Activated B cell treated with CpG ODN at 0.5 μM for 24 hours (primary cell): ENCODE results near the gene ASB5. TPM values are rescaled to one million over a fixed set of nuclear protein-coding genes. Genes with fewer than 3 reads are reported as not detected.
"Not testable (repeated sequence)": the region's sequence is repeated elsewhere in the genome, so short reads cannot be mapped to it uniquely, and the experiment has no call there.

Experiments
- ATAC-seq: fragments of 200-7000 bp; cut with Tn5 transposase; one replicate; pipeline ENCODE4 v1.10.0; 2021; ENCODE audit warnings: low read depth, mild to moderate bottlenecking, moderate library complexity
- CTCF ChIA-PET: fragments of 350-600 bp; sonication (Branson Sonifier 250); formaldehyde crosslinking; loops from one replicate; lab custom pipeline; 2021; ENCODE audit warnings: antibody characterized with exemption; lab: Charles Lee
- POLR2A ChIA-PET: fragments of 350-600 bp; sonication (Branson Sonifier 250); formaldehyde crosslinking; loops from one replicate; lab custom pipeline; 2021; ENCODE audit warnings: antibody characterized with exemption; lab: Charles Lee
- DNase-seq: peaks from one replicate; pipeline ENCODE4 v3.0.0; 2022
- H3K27ac Mint-ChIP-seq: one replicate; pipeline ENCODE4 v1.8.0; 2020; ENCODE audit warnings: mixed read lengths
- H3K27me3 Mint-ChIP-seq: one replicate; pipeline ENCODE4 v1.8.0; 2021; ENCODE audit warnings: mixed read lengths
- H3K36me3 Mint-ChIP-seq: one replicate; pipeline ENCODE4 v1.8.0; 2021; ENCODE audit warnings: low read depth, mixed read lengths
- H3K4me1 Mint-ChIP-seq: one replicate; pipeline ENCODE4 v1.8.0; 2021; ENCODE audit warnings: mixed read lengths
- H3K4me3 Mint-ChIP-seq: one replicate; pipeline ENCODE4 v1.8.0; 2020; ENCODE audit warnings: mild to moderate bottlenecking, mixed read lengths
- H3K9me3 Mint-ChIP-seq: one replicate; pipeline ENCODE4 v1.8.0; 2020; ENCODE audit warnings: mixed read lengths
- CTCF ChIP-seq: fragments of 200-600 bp; IDR thresholded peaks from one replicate; pipeline ENCODE4 v1.8.0; 2022; ENCODE audit warnings: antibody characterized with exemption, mild to moderate bottlenecking
- intact Hi-C: fragments of 100-400 bp; cut with micrococcal nuclease; formaldehyde crosslinking; loops from one replicate; pipeline ENCODE4 v1.15.1; 2024
- total RNA-seq: library from RNA; stranded (reverse); gene quantifications from 2 replicates; pipeline ENCODE4 v1.2.3, GENCODE V29; 2022

ASB5 gene
- total RNA-seq, 1 donor from 2014 or later: not detected

- CTCF ChIA-PET: no interaction called here
- no peak for ATAC-seq
- intact Hi-C loops: no loop called here
Measured at GRCh38 chr4:176290520-176290919, 21.5 kb upstream of the ASB5 start.

GRCh38 chr4:176289561-176289960, 20.5 kb upstream of the ASB5 start:
- intact Hi-C loops: no loop called here
- H3K36me3 Mint-ChIP-seq: no peaks in the 10 kb centered on the region
- ChIA-PET POLR2A (no interaction called here), CTCF (no interaction called here)
- H3K4me3 Mint-ChIP-seq: no peak overlapping the region
- TF ChIP-seq CTCF: no peak
- no peak overlapping the region for H3K27ac Mint-ChIP-seq
- H3K27me3 Mint-ChIP-seq: no peaks in the 10 kb centered on the region
- ATAC-seq: no peak
- DNase-seq: no peak
- H3K4me1 Mint-ChIP-seq: no peaks in the 10 kb centered on the region
- H3K9me3 Mint-ChIP-seq: no peaks in the 10 kb centered on the region

More at GRCh38 chr4:176290520-176290919, 21.5 kb upstream of the ASB5 start:
- DNase-seq: no peak
- H3K4me3 Mint-ChIP-seq: no peak overlapping the region
- no peak for TF ChIP-seq CTCF
- H3K27ac Mint-ChIP-seq: no peak overlapping the region
- no peaks in the 10 kb centered on the region for H3K36me3 Mint-ChIP-seq
- H3K27me3 Mint-ChIP-seq: no peaks in the 10 kb centered on the region
- H3K4me1 Mint-ChIP-seq: no peaks in the 10 kb centered on the region
- POLR2A ChIA-PET: no interaction called here
- no peaks in the 10 kb centered on the region for H3K9me3 Mint-ChIP-seq

GRCh38 chr4:176288020-176288419, 19.0 kb upstream of the ASB5 start:
- intact Hi-C loops: no loop called here
- no peak for TF ChIP-seq CTCF
- Mint-ChIP-seq H3K36me3 (no peaks in the 10 kb centered on the region), H3K27me3 (no peaks in the 10 kb centered on the region), H3K27ac (no peak overlapping the region), H3K4me3 (no peak overlapping the region), H3K9me3 (no peaks in the 10 kb centered on the region), H3K4me1 (no peaks in the 10 kb centered on the region)
- ATAC-seq: no peak
- no peak for DNase-seq
- POLR2A ChIA-PET: no interaction called here
- CTCF ChIA-PET: no interaction called here

- intact Hi-C loops: no loop called here
- H3K36me3 Mint-ChIP-seq: no peaks in the 10 kb centered on the region
Measured at GRCh38 chr4:176287546-176287945, 18.5 kb upstream of the ASB5 start.

GRCh38 chr4:176286728-176287127, 17.7 kb upstream of the ASB5 start:
- CTCF ChIA-PET: no interaction called here
- no peak overlapping the region for H3K27ac Mint-ChIP-seq

More at GRCh38 chr4:176287546-176287945, 18.5 kb upstream of the ASB5 start:
- no peak for ATAC-seq
- no peaks in the 10 kb centered on the region for H3K4me1 Mint-ChIP-seq
- TF ChIP-seq CTCF: no peak
- peaks cover 1% of the 10 kb centered on the region for H3K27me3 Mint-ChIP-seq
- POLR2A ChIA-PET: no interaction called here
- CTCF ChIA-PET: no interaction called here
- H3K27ac Mint-ChIP-seq: no peak overlapping the region
- peaks cover 2% of the 10 kb centered on the region for H3K9me3 Mint-ChIP-seq
- no peak overlapping the region for H3K4me3 Mint-ChIP-seq
- no peak for DNase-seq

GRCh38 chr4:176279560-176279959, 10.5 kb upstream of the ASB5 start:
- H3K4me3 Mint-ChIP-seq, ATAC-seq, POLR2A ChIA-PET, H3K9me3 Mint-ChIP-seq, CTCF ChIA-PET, H3K36me3 Mint-ChIP-seq, intact Hi-C loops, H3K27ac Mint-ChIP-seq, DNase-seq, H3K4me1 Mint-ChIP-seq: not testable (repeated sequence)
- H3K27me3 Mint-ChIP-seq: peaks cover 19% of the 10 kb centered on the region

More at GRCh38 chr4:176286728-176287127, 17.7 kb upstream of the ASB5 start:
- H3K4me3 Mint-ChIP-seq: no peak overlapping the region
- H3K36me3 Mint-ChIP-seq: no peaks in the 10 kb centered on the region
- POLR2A ChIA-PET: no interaction called here
- DNase-seq (no peak), ATAC-seq (no peak)
- intact Hi-C loops: no loop called here
- H3K9me3 Mint-ChIP-seq: peaks cover 2% of the 10 kb centered on the region
- no peak for TF ChIP-seq CTCF
- H3K4me1 Mint-ChIP-seq: no peaks in the 10 kb centered on the region
- H3K27me3 Mint-ChIP-seq: peaks cover 2% of the 10 kb centered on the region
